ENCODE measurements around the gene TSPAN12.
A peak's percentile ranks its signal among the peaks of the same experiment; 100 is the strongest.

The TSPAN12 gene

DNA sequence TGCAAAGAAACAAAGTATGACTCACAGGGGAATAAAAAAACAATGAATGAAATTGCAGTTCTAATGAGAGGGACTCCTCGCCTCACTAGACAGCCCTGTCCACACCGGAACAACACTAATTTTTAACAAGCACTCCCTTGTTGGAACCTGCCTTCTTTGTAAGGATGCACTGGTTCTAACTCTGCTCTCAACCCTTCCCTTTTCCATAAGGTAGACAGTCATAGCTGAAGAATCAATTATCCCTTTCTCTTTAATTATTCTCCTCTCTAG lies 65.1 kb downstream of the TSPAN12 start:
- H4K20me1 ChIP-seq (ENCODE audit: insufficient read depth) = no peaks in the 10 kb centered on the region
- H3K79me2 ChIP-seq (ENCODE audit: insufficient read depth, low read depth) = no peaks in the 10 kb centered on the region
- no peak overlapping the region for H3K4me2 ChIP-seq

DNA sequence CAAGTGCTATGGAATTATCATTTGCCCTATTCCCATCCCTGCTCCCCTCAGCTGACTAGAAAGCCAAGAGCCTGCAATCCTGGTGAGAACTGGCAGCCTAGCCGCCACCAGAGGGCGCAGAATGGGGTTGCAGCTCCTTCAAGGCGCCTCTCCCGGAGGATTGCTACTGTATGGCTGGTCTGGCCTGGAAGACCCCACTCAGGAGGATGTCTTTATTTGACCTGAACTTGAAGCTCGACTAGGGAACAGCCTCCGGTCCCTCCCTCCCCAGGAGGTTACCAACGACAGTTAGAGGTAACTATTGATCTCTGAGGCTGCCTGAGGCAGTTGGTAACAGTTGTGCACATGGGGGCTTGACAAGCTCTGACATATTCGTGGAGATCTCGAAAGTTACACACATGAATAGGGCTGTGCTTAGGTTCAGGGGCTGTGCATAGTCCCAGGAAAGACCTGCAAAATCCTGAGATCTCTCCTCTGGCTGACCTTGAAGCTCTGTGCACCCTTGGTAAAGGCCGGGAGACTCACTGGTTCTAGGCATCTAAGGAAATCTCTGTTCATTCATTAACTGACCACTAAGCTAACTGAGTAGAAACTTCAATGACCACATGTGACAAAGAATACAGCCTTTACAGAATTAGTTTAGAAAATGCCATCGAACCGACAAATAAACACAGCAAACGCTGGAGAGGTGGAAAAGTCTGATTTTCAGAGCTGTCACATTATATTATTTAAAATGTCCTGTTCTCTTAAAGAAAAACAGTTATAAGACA lies 65.7 kb downstream of the TSPAN12 start:
- no peaks in the 10 kb centered on the region for H4K20me1 ChIP-seq (ENCODE audit: insufficient read depth)
- TF ChIP-seq CTCF (conservative IDR thresholded peaks at IDR 0.05; ENCODE audit: low read depth, low read length) = peak; percentile 98
- H3K9ac ChIP-seq = no peak overlapping the region
- H2AFZ ChIP-seq (ENCODE audit: low read depth) = peak overlapping the region; percentile 25; the same call in 1 of the 2 replicates
- no peaks in the 10 kb centered on the region for H3K27me3 ChIP-seq (ENCODE audit: insufficient read depth, low read depth)
- no peaks in the 10 kb centered on the region for H3K79me2 ChIP-seq (ENCODE audit: insufficient read depth, low read depth)
- H3K4me3 ChIP-seq (IDR thresholded peaks at IDR 0.05; ENCODE audit: insufficient read depth, low read depth, low read length) = no peak overlapping the region
- H3K27ac ChIP-seq = no peak overlapping the region
- H3K36me3 ChIP-seq (ENCODE audit: insufficient read depth) = no peaks in the 10 kb centered on the region
- H3K4me1 ChIP-seq (ENCODE audit: low read depth, poor library complexity, severe bottlenecking) = no peaks in the 10 kb centered on the region
- H3K4me2 ChIP-seq = no peak overlapping the region

More for the DNA sequence above, 65.1 kb downstream of the TSPAN12 start:
- Histone ChIP-seq H3K4me3 (IDR thresholded peaks at IDR 0.05; ENCODE audit: insufficient read depth, low read depth, low read length) (no peak overlapping the region), H2AFZ (ENCODE audit: low read depth) (no peak overlapping the region), H3K4me1 (ENCODE audit: low read depth, poor library complexity, severe bottlenecking) (no peaks in the 10 kb centered on the region), H3K27me3 (ENCODE audit: insufficient read depth, low read depth) (no peaks in the 10 kb centered on the region), H3K27ac (no peak overlapping the region), H3K36me3 (ENCODE audit: insufficient read depth) (no peaks in the 10 kb centered on the region), H3K9ac (no peak overlapping the region)
- no peak for TF ChIP-seq CTCF (conservative IDR thresholded peaks at IDR 0.05; ENCODE audit: low read depth, low read length)

DNA sequence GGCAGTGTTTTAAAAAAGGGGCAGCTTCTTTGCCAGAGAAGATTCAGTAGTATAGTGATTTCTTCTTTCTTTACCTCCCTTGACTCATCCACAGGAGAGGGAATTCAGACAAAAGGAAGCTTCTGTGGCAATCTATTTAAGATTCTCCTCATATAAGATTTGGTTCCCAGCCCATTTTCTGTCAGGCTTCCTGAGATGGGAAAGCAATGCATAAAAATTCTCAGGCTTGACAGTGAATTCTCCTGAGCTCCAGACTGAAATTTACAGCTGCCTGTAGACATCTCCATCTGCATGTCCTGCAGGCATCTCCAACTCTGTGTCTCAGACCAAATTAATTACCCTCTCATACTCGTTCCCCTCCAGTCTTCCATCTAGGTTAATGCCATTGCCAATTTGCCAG lies 72.8 kb downstream of the TSPAN12 start:
- no peaks in the 10 kb centered on the region for H3K27me3 ChIP-seq (ENCODE audit: insufficient read depth, low read depth)
- TF ChIP-seq CTCF (conservative IDR thresholded peaks at IDR 0.05; ENCODE audit: low read depth, low read length) = no peak
- no peak overlapping the region for H3K4me2 ChIP-seq
- no peaks in the 10 kb centered on the region for H3K4me1 ChIP-seq (ENCODE audit: low read depth, poor library complexity, severe bottlenecking)
- no peak overlapping the region for H3K27ac ChIP-seq
- no peaks in the 10 kb centered on the region for H4K20me1 ChIP-seq (ENCODE audit: insufficient read depth)
- no peaks in the 10 kb centered on the region for H3K79me2 ChIP-seq (ENCODE audit: insufficient read depth, low read depth)
- H3K36me3 ChIP-seq (ENCODE audit: insufficient read depth) = no peaks in the 10 kb centered on the region
- H3K9ac ChIP-seq = no peak overlapping the region
- H3K4me3 ChIP-seq (IDR thresholded peaks at IDR 0.05; ENCODE audit: insufficient read depth, low read depth, low read length) = no peak overlapping the region
- no peak overlapping the region for H2AFZ ChIP-seq (ENCODE audit: low read depth)

GRCh38 chr7:120783721-120784120 lies 74.2 kb downstream of the TSPAN12 start:
- Histone ChIP-seq H3K79me2 (ENCODE audit: insufficient read depth, low read depth) (no peaks in the 10 kb centered on the region), H3K9ac (no peak overlapping the region), H3K4me1 (ENCODE audit: low read depth, poor library complexity, severe bottlenecking) (no peaks in the 10 kb centered on the region), H3K4me3 (IDR thresholded peaks at IDR 0.05; ENCODE audit: insufficient read depth, low read depth, low read length) (no peak overlapping the region), H3K4me2 (no peak overlapping the region), H3K27ac (no peak overlapping the region), H2AFZ (ENCODE audit: low read depth) (no peak overlapping the region), H3K36me3 (ENCODE audit: insufficient read depth) (no peaks in the 10 kb centered on the region), H4K20me1 (ENCODE audit: insufficient read depth) (no peaks in the 10 kb centered on the region), H3K27me3 (ENCODE audit: insufficient read depth, low read depth) (no peaks in the 10 kb centered on the region)
- TF ChIP-seq CTCF (conservative IDR thresholded peaks at IDR 0.05; ENCODE audit: low read depth, low read length) = no peak

All from KMS-11 (cell line).